Measurements from ENCODE around the gene TSPAN7.

Gene TSPAN7

GRCh38 chrX:38561126-38561868, at the start of gene TSPAN7:
Gene TSPAN7, plus strand, starts transcription at chrX:38561542. Its CDS starts 5 bp downstream, at chrX:38561547.
- DNase-seq, result peak in 1 of 2 experiments; percentile 63

GRCh38 chrX:38513112-38513742, 48.1 kb upstream of the TSPAN7 start:
- DNase-seq, result peak; percentile 59 to 69

- peak; percentile 76 to 91 for DNase-seq
These were observed 47.1 kb upstream of the TSPAN7 start for GRCh38 chrX:38514016-38514854.

- no peak for DNase-seq
These were observed 46.1 kb upstream of the TSPAN7 start for GRCh38 chrX:38515291-38515690.

GRCh38 chrX:38516196-38516774, 45.1 kb upstream of the TSPAN7 start:
- DNase-seq, result no peak

- no peak for DNase-seq
These were observed 41.7 kb upstream of the TSPAN7 start for GRCh38 chrX:38519651-38520050.

- no peak for DNase-seq
These were observed 23.2 kb upstream of the TSPAN7 start for GRCh38 chrX:38538134-38538533.

- no peak for DNase-seq
These were observed 21.6 kb upstream of the TSPAN7 start for GRCh38 chrX:38539748-38540147.

- no peak for DNase-seq
These were observed 12.8 kb upstream of the TSPAN7 start for GRCh38 chrX:38548508-38548907.

- no peak for DNase-seq
These were observed 8.6 kb upstream of the TSPAN7 start for GRCh38 chrX:38552721-38553120.

- no peak for DNase-seq
These were observed 2.7 kb upstream of the TSPAN7 start for GRCh38 chrX:38558686-38559085.

- DNase-seq, result no peak
These were observed 591 bp upstream of the TSPAN7 start for GRCh38 chrX:38560776-38561125.

- peak in 1 of 2 experiments; percentile 27 for DNase-seq
These were observed 793 bp downstream of the TSPAN7 start for GRCh38 chrX:38561951-38562719.

- no peak for DNase-seq
These were observed 1.7 kb downstream of the TSPAN7 start for GRCh38 chrX:38563030-38563429.

- DNase-seq, result no peak
These were observed 9.1 kb downstream of the TSPAN7 start for GRCh38 chrX:38570396-38570795.

GRCh38 chrX:38571058-38571457, 9.7 kb downstream of the TSPAN7 start:
- no peak for DNase-seq

GRCh38 chrX:38574858-38575257, 13.5 kb downstream of the TSPAN7 start:
- no peak for DNase-seq

- DNase-seq, result no peak
These were observed 14.5 kb downstream of the TSPAN7 start for GRCh38 chrX:38575888-38576287.

- DNase-seq, result no peak
These were observed 16.4 kb downstream of the TSPAN7 start for GRCh38 chrX:38577738-38578137.

GRCh38 chrX:38578167-38578566, 16.8 kb downstream of the TSPAN7 start:
- DNase-seq, result no peak

GRCh38 chrX:38583181-38583580, 21.8 kb downstream of the TSPAN7 start:
- no peak for DNase-seq

- no peak for DNase-seq
These were observed 33.1 kb downstream of the TSPAN7 start for GRCh38 chrX:38594434-38594833.

- DNase-seq, result no peak
These were observed 34.5 kb downstream of the TSPAN7 start for GRCh38 chrX:38595801-38596200.

Measured in cerebellar nuclear complex (tissue), 1 donor.